SHP77 treated with DMSO at 0.1 percent for 48 hours (cell line): Measurements from ENCODE around the gene MDN1.
"Not testable (repeated sequence)": the region's sequence is repeated elsewhere in the genome, so short reads cannot be mapped to it uniquely, and the experiment has no call there.

Experiments used
- DNase-seq: peaks from one replicate; lab custom pipeline; 2025; lab: John Stamatoyannopoulos, UW

Gene MDN1

GRCh38 chr6:89763550-89763949, 56.0 kb downstream of the MDN1 start:
- DNase-seq, result no peak

- no peak for DNase-seq
Observed at GRCh38 chr6:89758830-89759229, 60.8 kb downstream of the MDN1 start.

- no peak for DNase-seq
Observed at GRCh38 chr6:89750338-89750737, 69.3 kb downstream of the MDN1 start.

GRCh38 chr6:89749918-89750317, 69.7 kb downstream of the MDN1 start:
- no peak for DNase-seq

GRCh38 chr6:89745716-89746115, 73.9 kb downstream of the MDN1 start:
- DNase-seq, result no peak

- no peak for DNase-seq
Observed at GRCh38 chr6:89745096-89745495, 74.5 kb downstream of the MDN1 start.

- DNase-seq, result no peak
Observed at GRCh38 chr6:89736893-89737292, 82.7 kb downstream of the MDN1 start.

- DNase-seq, result no peak
Observed at GRCh38 chr6:89734526-89734925, 85.1 kb downstream of the MDN1 start.

- no peak for DNase-seq
Observed at GRCh38 chr6:89731924-89732567, 87.5 kb downstream of the MDN1 start.

- not testable (repeated sequence) for DNase-seq
Observed at GRCh38 chr6:89731262-89731661, 88.3 kb downstream of the MDN1 start.

- DNase-seq, result no peak
Observed at GRCh38 chr6:89729818-89730217, 89.8 kb downstream of the MDN1 start.

GRCh38 chr6:89727501-89727900, 92.1 kb downstream of the MDN1 start:
- DNase-seq, result no peak

GRCh38 chr6:89724981-89725380, 94.6 kb downstream of the MDN1 start:
- DNase-seq, result no peak

GRCh38 chr6:89723046-89723445, 96.5 kb downstream of the MDN1 start:
- DNase-seq, result no peak

GRCh38 chr6:89716532-89716931, 103.1 kb downstream of the MDN1 start:
- no peak for DNase-seq

- no peak for DNase-seq
Observed at GRCh38 chr6:89711801-89712200, 107.8 kb downstream of the MDN1 start.

- DNase-seq, result no peak
Observed at GRCh38 chr6:89708316-89708715, 111.3 kb downstream of the MDN1 start.

GRCh38 chr6:89707766-89708165, 111.8 kb downstream of the MDN1 start:
- no peak for DNase-seq

- no peak for DNase-seq
Observed at GRCh38 chr6:89706121-89706520, 113.5 kb downstream of the MDN1 start.

- no peak for DNase-seq
Observed at GRCh38 chr6:89703292-89703691, 116.3 kb downstream of the MDN1 start.

GRCh38 chr6:89702349-89702748, 117.2 kb downstream of the MDN1 start:
- DNase-seq, result no peak

- no peak for DNase-seq
Observed at GRCh38 chr6:89695667-89696066, 123.9 kb downstream of the MDN1 start.

- DNase-seq, result no peak
Observed at GRCh38 chr6:89694428-89694827, 125.2 kb downstream of the MDN1 start.

GRCh38 chr6:89693207-89693606, 126.4 kb downstream of the MDN1 start:
- no peak for DNase-seq

GRCh38 chr6:89692256-89692655, 127.3 kb downstream of the MDN1 start:
- no peak for DNase-seq
